Stimulated activated naive CD8-positive, alpha-beta T cell treated with anti-CD3 and anti-CD28 coated beads, Interleukin-15, amount 100 ng/mL, for 72 hours (primary cell): ENCODE measurements around the gene SUB1.

Source experiments
- ATAC-seq: fragments of 150-1000 bp; cut with Tn5 transposase; 2 replicates; pipeline ENCODE4 v1.10.0; 2021; ENCODE audit warnings: mild to moderate bottlenecking, moderate library complexity
- DNase-seq, 2 donors: peaks; one replicate each; pipeline ENCODE4 v3.0.0; 2021 to 2022
- H3K27ac Mint-ChIP-seq, 2 donors: one replicate each; pipeline ENCODE4 v1.8.0; 2022; ENCODE audit warnings: mild to moderate bottlenecking in 2 of 2, mixed read lengths in 2 of 2, moderate library complexity in 2 of 2
- H3K27me3 Mint-ChIP-seq: one replicate; pipeline ENCODE4 v1.8.0; 2022; ENCODE audit warnings: mixed read lengths
- H3K4me1 Mint-ChIP-seq: one replicate; pipeline ENCODE4 v1.8.0; 2022; ENCODE audit warnings: mild to moderate bottlenecking, mixed read lengths
- H3K4me3 Mint-ChIP-seq, 2 donors: one replicate each; pipeline ENCODE4 v1.8.0; 2022; ENCODE audit warnings: mild to moderate bottlenecking in 2 of 2, mixed read lengths in 2 of 2, moderate library complexity in 1 of 2
- H3K9me3 Mint-ChIP-seq, 2 donors: one replicate each; pipeline ENCODE4 v1.8.0; 2022; ENCODE audit warnings: mixed read lengths in 2 of 2

SUB1 gene

GRCh38 chr5:32639943-32640342 lies 54.6 kb downstream of the SUB1 start:
- ATAC-seq (no peak), DNase-seq (no peak)
- Mint-ChIP-seq H3K4me1 (no peaks in the 10 kb centered on the region), H3K27me3 (no peaks in the 10 kb centered on the region), H3K4me3 (no peak overlapping the region), H3K9me3 (no peaks in the 10 kb centered on the region), H3K27ac (no peak overlapping the region)

DNA sequence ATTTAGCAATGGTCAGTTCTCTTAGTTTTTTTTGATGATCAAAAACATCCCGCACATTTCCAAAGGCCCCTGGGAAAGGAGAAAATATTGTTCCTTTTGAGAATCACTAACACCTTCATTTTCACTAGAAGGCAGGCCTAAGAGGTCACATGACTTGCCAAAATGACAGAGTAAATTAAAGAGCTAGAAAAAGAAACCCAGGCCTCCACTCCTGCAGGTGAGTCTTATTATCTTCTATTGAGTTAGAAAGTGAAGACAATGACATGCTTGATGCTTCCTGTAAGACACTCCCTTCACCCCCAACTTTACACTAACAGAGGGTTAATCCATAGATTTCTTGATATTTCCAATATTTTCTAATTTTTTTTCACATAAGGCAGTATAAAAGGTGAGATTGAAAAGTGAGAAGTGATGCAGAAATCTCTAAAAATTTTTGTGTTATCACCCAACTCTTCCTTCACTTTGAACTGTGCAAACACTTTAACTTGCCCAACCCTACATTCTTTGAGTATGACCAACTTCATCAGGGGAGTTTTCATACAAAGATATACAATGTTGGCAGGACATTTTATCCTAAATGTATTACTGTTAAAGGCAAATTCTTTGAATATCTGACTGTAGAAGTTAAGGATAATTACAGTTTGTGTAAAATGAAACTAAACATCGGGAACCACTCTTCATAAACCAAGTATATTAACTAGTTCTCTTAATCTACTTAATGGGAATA lies 57.1 kb downstream of the SUB1 start:
- peaks cover 6% of the 10 kb centered on the region for H3K4me1 Mint-ChIP-seq
- H3K27ac Mint-ChIP-seq: peak overlapping the region in 1 of 2 donors; percentile 80
- ATAC-seq: no peak
- H3K9me3 Mint-ChIP-seq: no peaks in the 10 kb centered on the region
- no peak for DNase-seq
- no peaks in the 10 kb centered on the region for H3K27me3 Mint-ChIP-seq
- no peak overlapping the region for H3K4me3 Mint-ChIP-seq

- no peaks in the 10 kb centered on the region for H3K27me3 Mint-ChIP-seq
- peaks cover 6% of the 10 kb centered on the region for H3K4me1 Mint-ChIP-seq
- H3K4me3 Mint-ChIP-seq: no peak overlapping the region
- no peaks in the 10 kb centered on the region for H3K9me3 Mint-ChIP-seq
- ATAC-seq (no peak), DNase-seq (no peak)
- no peak overlapping the region for H3K27ac Mint-ChIP-seq
Observed at GRCh38 chr5:32645246-32645645, 59.9 kb downstream of the SUB1 start.

GRCh38 chr5:32646061-32646969 lies 61.0 kb downstream of the SUB1 start:
- Mint-ChIP-seq H3K27me3 (no peaks in the 10 kb centered on the region), H3K9me3 (no peaks in the 10 kb centered on the region), H3K27ac (peak overlapping the region in 1 of 2 donors; percentile 79), H3K4me3 (no peak overlapping the region), H3K4me1 (peaks cover 6% of the 10 kb centered on the region)
- ATAC-seq (peak; percentile 39), DNase-seq (no peak)

DNA sequence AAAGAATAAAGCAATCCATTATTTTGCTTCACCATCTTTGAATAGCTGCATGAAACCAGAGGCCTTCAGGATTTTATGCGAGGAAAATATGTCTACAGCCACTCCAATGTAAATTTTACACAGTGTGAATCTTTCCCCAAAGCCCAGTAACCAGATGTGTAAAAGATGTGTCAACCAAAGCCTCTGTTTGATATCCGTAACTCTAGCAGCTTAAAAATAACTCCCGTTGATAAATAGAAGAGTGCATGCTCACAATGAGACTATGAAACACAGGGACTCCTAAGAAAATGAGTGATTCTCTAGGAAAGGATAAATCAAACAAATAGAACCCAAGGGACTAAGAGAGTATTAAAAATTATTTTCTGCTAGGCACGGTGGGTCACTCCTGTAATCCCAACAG lies 65.7 kb downstream of the SUB1 start:
- Mint-ChIP-seq H3K9me3 (peaks cover 0 to 16% of the 10 kb centered on the region in 2 donors), H3K4me1 (peaks cover 6% of the 10 kb centered on the region), H3K4me3 (no peak overlapping the region), H3K27ac (peak overlapping the region in 1 of 2 donors; percentile 63), H3K27me3 (no peaks in the 10 kb centered on the region)
- ATAC-seq: no peak
- DNase-seq: no peak

- H3K27ac Mint-ChIP-seq: no peak overlapping the region
- no peaks in the 10 kb centered on the region for H3K27me3 Mint-ChIP-seq
Observed at GRCh38 chr5:32651638-32652037, 66.3 kb downstream of the SUB1 start.

More at GRCh38 chr5:32651638-32652037, 66.3 kb downstream of the SUB1 start:
- Mint-ChIP-seq H3K9me3 (peaks cover 3 to 22% of the 10 kb centered on the region in 2 donors), H3K4me3 (no peak overlapping the region), H3K4me1 (peaks cover 1% of the 10 kb centered on the region)
- ATAC-seq (no peak), DNase-seq (no peak)
